NCI-H345 treated with DMSO at 0.1 percent for 48 hours (cell line): ENCODE measurements around the gene IL18.
"Not testable (repeated sequence)": the region's sequence is repeated elsewhere in the genome, so short reads cannot be mapped to it uniquely, and the experiment has no call there.

Experiments used
- DNase-seq: peaks from one replicate; lab custom pipeline; 2025; ENCODE audit not compliant: unreplicated experiment; lab: John Stamatoyannopoulos, UW

Gene IL18

GRCh38 chr11:112121981-112122615, 41.8 kb downstream of the IL18 start:
- DNase-seq, result no peak

DNA sequence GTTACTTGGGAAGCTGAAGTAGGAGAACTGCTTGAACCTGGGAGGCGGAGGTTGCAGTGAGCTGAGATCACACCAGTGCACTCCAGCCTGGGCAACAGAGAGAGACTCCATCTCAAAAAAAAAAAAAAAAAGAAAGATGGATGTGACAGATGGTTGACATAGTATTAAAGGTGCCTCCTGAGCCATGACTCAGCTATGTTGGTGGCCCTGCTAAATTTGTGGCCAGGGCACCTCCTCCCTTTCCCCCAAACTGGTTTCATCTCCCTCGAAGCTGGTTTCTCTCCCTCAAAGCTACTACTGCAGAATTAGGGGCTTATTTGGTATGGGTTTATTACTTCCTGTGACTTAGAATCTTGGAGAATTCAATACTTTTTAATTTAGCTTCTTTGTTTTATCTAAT, 45.7 kb downstream of the IL18 start:
- no peak for DNase-seq

DNA sequence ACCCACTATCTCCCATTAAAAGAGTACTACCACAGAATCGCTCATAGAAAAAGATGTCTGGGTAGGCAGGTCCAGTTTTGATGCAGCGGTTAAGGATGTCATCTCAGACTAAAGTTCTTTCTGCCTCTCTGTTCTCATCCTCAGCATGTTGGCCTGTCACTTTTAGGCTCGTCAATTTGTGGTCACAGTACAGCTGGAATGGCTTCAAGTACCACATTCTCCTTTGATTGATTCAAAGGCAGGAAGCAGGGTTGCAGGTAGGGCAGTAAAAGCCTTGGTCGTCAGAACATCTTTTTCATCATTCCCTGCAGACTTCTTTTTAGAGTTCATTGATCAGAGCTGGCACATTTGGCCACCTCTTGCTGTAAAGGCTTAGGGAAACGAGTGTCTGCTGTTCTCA, 48.5 kb downstream of the IL18 start:
- no peak for DNase-seq

DNA sequence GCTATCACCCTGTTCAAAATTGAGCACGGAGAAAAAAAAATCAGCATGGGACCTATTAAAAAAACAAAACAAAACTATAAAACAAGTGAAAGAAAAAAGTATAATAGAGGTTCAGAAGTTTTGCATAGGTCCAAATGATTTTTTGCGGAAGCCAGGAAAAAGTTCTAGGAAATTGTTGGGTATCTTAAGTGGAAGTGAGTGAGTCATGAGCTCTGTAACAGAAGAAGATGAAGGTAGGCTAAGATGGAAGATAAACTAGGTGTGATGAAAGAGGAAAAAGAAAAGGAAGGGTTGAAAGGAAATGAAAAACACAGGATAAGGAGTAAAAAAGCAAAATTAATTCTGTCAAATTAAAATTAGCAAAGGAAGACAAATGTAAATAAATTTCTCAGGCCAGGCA, 49.4 kb downstream of the IL18 start:
- DNase-seq, result no peak

- peak; percentile 65 for DNase-seq
Measured at GRCh38 chr11:112113539-112114457, 50.1 kb downstream of the IL18 start.

GRCh38 chr11:112106070-112106469, 57.8 kb downstream of the IL18 start:
- DNase-seq, result no peak

DNA sequence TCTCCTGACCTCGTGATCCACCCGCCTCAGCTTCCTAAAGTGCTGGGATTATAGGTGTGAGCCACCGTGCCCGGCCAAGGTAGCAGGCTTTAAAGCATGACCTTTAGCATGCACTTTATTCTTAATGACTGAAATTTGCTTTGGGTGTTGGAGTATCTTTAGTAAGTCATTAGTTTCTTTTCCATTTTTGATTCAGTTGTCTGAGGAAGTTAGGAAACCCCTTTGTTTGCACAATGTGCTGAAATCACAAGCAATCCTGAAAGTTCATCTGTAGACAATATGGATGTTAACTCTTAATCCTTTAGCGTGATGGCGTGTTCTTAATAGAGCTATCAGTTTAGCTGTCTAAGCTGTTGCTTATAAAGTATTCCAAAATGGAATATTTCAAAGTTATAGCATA, 60.4 kb downstream of the IL18 start:
- no peak for DNase-seq

DNA sequence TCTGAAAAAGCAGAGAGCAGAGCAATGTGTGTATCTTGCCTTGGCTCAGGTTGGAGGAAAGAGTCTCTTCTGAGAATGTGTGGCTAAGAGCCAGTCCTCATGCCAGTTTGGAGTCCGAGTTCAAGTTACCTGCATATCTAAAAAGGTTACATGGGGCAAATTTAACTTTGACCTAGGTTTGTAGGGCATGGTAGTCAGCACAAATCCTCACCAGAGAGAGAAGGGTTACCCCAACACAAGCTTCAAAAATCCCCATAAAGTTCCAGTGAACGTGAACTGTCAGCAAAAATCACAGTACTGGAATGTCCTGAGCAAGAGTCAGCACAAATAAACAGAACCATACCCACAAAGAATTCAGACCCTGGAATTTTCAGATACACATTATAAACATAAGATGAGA, 63.4 kb downstream of the IL18 start:
- DNase-seq, result no peak

GRCh38 chr11:112097734-112098528, 66.0 kb downstream of the IL18 start:
- no peak for DNase-seq

- no peak for DNase-seq
Measured at GRCh38 chr11:112096194-112096593, 67.7 kb downstream of the IL18 start.

DNA sequence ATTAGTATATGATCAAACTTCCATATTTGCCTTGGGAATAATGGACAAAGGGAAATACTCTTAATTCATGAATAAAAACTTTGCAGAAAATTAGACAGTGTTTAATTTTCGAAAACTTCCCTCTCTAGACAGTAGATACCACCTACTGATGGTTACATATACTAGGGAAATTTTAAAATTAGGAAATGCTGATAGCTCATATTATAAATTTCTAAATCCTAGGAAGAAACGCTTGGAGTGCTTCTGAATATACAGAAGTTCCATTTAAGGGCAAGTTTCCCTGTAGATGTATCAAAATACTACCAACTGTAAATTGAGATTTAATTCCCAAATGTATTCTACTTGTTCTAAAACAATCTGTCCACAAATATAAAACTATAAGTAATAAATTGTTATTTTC, 68.6 kb downstream of the IL18 start:
- not testable (repeated sequence) for DNase-seq
